Measurements from ENCODE around the gene KCND2. TPM values are rescaled to one million over a fixed set of nuclear protein-coding genes. Genes with fewer than 3 reads are reported as not detected.

The KCND2 gene
- total and polyA plus RNA-seq, 2 of the 8 experiments (the other 6 are each of a cell fraction or from before 2014, with no cell fraction given) = 4.6 to 7.7 TPM

DNA sequence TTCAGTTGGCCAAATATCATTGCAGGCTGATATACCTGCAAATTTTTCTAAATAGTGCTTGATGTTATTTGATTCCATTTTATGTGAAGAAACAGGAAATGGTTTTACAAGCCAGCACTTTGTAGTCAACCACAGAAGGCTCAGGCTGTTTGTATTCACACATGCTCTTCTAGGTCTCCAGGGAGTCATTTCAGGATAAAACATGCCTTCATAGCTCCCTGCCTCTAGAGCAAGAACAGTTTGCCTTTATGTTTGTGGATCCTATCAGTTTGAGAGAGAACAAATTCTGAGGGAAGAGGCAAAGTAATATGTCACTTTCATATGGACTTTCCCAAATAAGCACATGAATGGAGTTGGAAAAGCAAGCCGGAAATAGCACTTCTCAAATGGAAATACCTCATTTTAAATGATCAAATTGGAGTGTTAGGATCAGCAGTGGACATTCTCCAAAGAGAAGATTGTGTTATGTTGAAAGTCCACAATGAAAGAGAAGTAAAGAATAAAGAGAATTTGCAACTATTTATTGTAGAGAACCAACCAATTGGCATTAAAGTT lies 277.6 kb downstream of the KCND2 start (continued):
- no peak for TF ChIP-seq CHD7 (IDR thresholded peaks at IDR 0.05; ENCODE audit: insufficient replicate concordance, low read length)
- TF ChIP-seq, protein P1, sequence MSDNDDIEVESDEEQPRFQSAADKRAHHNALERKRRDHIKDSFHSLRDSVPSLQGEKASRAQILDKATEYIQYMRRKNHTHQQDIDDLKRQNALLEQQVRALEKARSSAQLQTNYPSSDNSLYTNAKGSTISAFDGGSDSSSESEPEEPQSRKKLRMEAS (IDR thresholded peaks at IDR 0.05) = no peak
- no peak for TF ChIP-seq CREB1 (IDR thresholded peaks at IDR 0.05)
- no peak for TF ChIP-seq EZH2 (IDR thresholded peaks at IDR 0.05; ENCODE audit: low read depth, low read length, severe bottlenecking)
- no peak for TF ChIP-seq HDAC6 (IDR thresholded peaks at IDR 0.05; ENCODE audit: low read depth, low read length)
- TF ChIP-seq ATF2 (IDR thresholded peaks at IDR 0.05; ENCODE audit: low read length) = no peak
- no peak for TF ChIP-seq TCF12 (IDR thresholded peaks at IDR 0.05; ENCODE audit: low read depth, low read length)
- TF ChIP-seq USF2 (IDR thresholded peaks at IDR 0.05; ENCODE audit: low read length) = no peak
